UCSD-AML1 (cell line): ENCODE results near the gene RARA.
A peak's percentile ranks its signal among the peaks of the same experiment; 100 is the strongest.

ENCODE experiments used
- DNase-seq: peaks from one replicate; lab custom pipeline; 2025; ENCODE audit not compliant: unreplicated experiment; lab: John Stamatoyannopoulos, UW

Gene RARA

GRCh38 chr17:40315678-40316570, 6.9 kb downstream of the RARA start:
- peak; percentile 42 for DNase-seq

- DNase-seq: no peak
Measured at GRCh38 chr17:40316571-40317344, 7.8 kb downstream of the RARA start.

- DNase-seq: peak; percentile 56
Measured at GRCh38 chr17:40317345-40317873, 8.4 kb downstream of the RARA start.

- peak; percentile 93 for DNase-seq
Measured at GRCh38 chr17:40317880-40318829, 9.2 kb downstream of the RARA start.

GRCh38 chr17:40318830-40319391, 9.9 kb downstream of the RARA start:
- DNase-seq: no peak

- DNase-seq: peak; percentile 73
Measured at GRCh38 chr17:40319651-40320540, 10.9 kb downstream of the RARA start.

- DNase-seq: no peak
Measured at GRCh38 chr17:40320756-40321523, 12.0 kb downstream of the RARA start.

GRCh38 chr17:40321524-40321929, 12.5 kb downstream of the RARA start:
- DNase-seq: no peak

- no peak for DNase-seq
Measured at GRCh38 chr17:40321961-40322357, 13.0 kb downstream of the RARA start.

- peak; percentile 91 for DNase-seq
Measured at GRCh38 chr17:40322358-40323315, 13.7 kb downstream of the RARA start.

- no peak for DNase-seq
Measured at GRCh38 chr17:40323391-40324381, 14.7 kb downstream of the RARA start.

- no peak for DNase-seq
Measured at GRCh38 chr17:40325156-40326013, 16.4 kb downstream of the RARA start.

- no peak for DNase-seq
Measured at GRCh38 chr17:40326014-40326831, 17.2 kb downstream of the RARA start.

- DNase-seq: no peak
Measured at GRCh38 chr17:40326832-40327199, 17.8 kb downstream of the RARA start.
